Activated CD8-positive, alpha-beta T cell treated with anti-CD3 and anti-CD28 coated beads for 36 hours (primary cell): ENCODE measurements around the gene ABITRAM. TPM values are rescaled to one million over a fixed set of nuclear protein-coding genes. Genes with fewer than 3 reads are reported as not detected.
"Not testable (repeated sequence)": the region's sequence is repeated elsewhere in the genome, so short reads cannot be mapped to it uniquely, and the experiment has no call there.

ENCODE experiments used
- ATAC-seq: fragments of 200-7000 bp; cut with Tn5 transposase; one replicate; pipeline ENCODE4 v1.10.0; 2021; ENCODE audit warnings: mild to moderate bottlenecking, moderate library complexity
- CTCF ChIA-PET: fragments of 350-600 bp; sonication (Branson Sonifier 250); formaldehyde crosslinking; loops from one replicate; lab custom pipeline; 2021; ENCODE audit warnings: antibody characterized with exemption; lab: Charles Lee
- POLR2A ChIA-PET: fragments of 350-600 bp; sonication (Branson Sonifier 250); formaldehyde crosslinking; loops from one replicate; lab custom pipeline; 2021; ENCODE audit warnings: antibody characterized with exemption; lab: Charles Lee
- DNase-seq: peaks from one replicate; pipeline ENCODE4 v3.0.0-alpha.2; 2020
- H3K27ac Mint-ChIP-seq: one replicate; pipeline ENCODE4 v1.8.0; 2021; ENCODE audit warnings: mild to moderate bottlenecking, mixed read lengths
- H3K27me3 Mint-ChIP-seq: one replicate; pipeline ENCODE4 v1.8.0; 2021; ENCODE audit warnings: mixed read lengths
- H3K36me3 Mint-ChIP-seq: one replicate; pipeline ENCODE4 v1.8.0; 2021; ENCODE audit warnings: low read depth, mixed read lengths
- H3K4me1 Mint-ChIP-seq: one replicate; pipeline ENCODE4 v1.8.0; 2021; ENCODE audit warnings: low read depth, mixed read lengths
- H3K4me3 Mint-ChIP-seq: one replicate; pipeline ENCODE4 v1.8.0; 2021; ENCODE audit warnings: mild to moderate bottlenecking, moderate library complexity, mixed read lengths
- H3K9me3 Mint-ChIP-seq: one replicate; pipeline ENCODE4 v1.8.0; 2021; ENCODE audit warnings: mixed read lengths
- intact Hi-C: fragments of 100-400 bp; cut with micrococcal nuclease; formaldehyde crosslinking; loops from one replicate; pipeline ENCODE4 v1.10.0; 2022
- total RNA-seq, 2 experiments: library from RNA; stranded (reverse); gene quantifications; one replicate each; pipeline ENCODE4 v1.2.3, GENCODE V29; 2021
- TF ChIP-seq, protein P1 (sequence below): fragments of 200-600 bp; IDR thresholded peaks from one replicate; pipeline ENCODE4 v1.8.0; 2022; ENCODE audit warnings: antibody characterized with exemption, mild to moderate bottlenecking

The ABITRAM gene
- total RNA-seq, 2 experiments from 2014 or later, result 7.9 to 8.9 TPM

DNA sequence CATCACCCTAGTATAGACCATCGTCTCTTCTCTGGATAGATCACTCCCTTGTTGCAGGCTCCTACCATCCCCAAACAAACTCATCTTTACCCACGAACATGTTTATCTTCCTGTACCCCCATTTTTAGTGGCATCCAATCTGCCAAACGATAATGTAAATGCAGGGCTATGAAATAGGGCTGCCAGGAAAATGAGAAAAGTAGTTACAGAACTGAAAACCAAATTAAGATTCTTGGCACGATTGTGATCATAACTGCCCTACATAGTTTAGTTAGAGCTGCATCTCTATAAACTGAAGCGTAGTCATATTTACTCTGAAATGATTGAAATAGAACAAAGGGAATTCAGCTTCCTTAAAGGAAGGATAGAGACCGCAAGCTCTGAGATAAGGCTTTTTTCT lies 26.1 kb downstream of the ABITRAM start:
- POLR2A ChIA-PET, result no interaction called here
- Mint-ChIP-seq H3K36me3 (no peaks in the 10 kb centered on the region), H3K4me3 (no peak overlapping the region), H3K9me3 (no peaks in the 10 kb centered on the region), H3K27ac (no peak overlapping the region), H3K27me3 (no peaks in the 10 kb centered on the region), H3K4me1 (no peaks in the 10 kb centered on the region)
- no peak for DNase-seq
- no peak for ATAC-seq
- TF ChIP-seq, protein P1, sequence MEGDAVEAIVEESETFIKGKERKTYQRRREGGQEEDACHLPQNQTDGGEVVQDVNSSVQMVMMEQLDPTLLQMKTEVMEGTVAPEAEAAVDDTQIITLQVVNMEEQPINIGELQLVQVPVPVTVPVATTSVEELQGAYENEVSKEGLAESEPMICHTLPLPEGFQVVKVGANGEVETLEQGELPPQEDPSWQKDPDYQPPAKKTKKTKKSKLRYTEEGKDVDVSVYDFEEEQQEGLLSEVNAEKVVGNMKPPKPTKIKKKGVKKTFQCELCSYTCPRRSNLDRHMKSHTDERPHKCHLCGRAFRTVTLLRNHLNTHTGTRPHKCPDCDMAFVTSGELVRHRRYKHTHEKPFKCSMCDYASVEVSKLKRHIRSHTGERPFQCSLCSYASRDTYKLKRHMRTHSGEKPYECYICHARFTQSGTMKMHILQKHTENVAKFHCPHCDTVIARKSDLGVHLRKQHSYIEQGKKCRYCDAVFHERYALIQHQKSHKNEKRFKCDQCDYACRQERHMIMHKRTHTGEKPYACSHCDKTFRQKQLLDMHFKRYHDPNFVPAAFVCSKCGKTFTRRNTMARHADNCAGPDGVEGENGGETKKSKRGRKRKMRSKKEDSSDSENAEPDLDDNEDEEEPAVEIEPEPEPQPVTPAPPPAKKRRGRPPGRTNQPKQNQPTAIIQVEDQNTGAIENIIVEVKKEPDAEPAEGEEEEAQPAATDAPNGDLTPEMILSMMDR, result no peak
- CTCF ChIA-PET, result no interaction called here
- intact Hi-C loops, result no loop called here

DNA sequence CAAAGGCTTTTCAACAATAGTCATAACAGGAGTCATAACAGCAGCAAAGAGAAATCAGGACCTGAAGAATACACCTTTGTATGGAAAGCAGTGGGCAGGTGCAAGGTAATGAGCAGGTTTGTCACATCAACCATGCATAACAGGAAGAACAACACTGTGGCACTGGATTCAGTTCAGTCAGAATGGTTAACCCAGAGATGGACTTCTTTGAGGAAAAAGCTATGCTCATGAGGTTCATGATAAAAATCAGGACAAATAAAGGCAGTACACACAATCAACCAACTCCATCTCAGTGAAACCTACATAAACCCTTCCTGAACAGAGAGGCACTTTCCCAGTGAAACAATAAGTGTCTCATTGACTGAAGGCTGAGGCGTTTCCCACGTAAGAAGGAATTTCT lies 27.0 kb downstream of the ABITRAM start:
- H3K4me1 Mint-ChIP-seq, result no peaks in the 10 kb centered on the region
- no peak for ATAC-seq
- H3K4me3 Mint-ChIP-seq, result no peak overlapping the region

DNA sequence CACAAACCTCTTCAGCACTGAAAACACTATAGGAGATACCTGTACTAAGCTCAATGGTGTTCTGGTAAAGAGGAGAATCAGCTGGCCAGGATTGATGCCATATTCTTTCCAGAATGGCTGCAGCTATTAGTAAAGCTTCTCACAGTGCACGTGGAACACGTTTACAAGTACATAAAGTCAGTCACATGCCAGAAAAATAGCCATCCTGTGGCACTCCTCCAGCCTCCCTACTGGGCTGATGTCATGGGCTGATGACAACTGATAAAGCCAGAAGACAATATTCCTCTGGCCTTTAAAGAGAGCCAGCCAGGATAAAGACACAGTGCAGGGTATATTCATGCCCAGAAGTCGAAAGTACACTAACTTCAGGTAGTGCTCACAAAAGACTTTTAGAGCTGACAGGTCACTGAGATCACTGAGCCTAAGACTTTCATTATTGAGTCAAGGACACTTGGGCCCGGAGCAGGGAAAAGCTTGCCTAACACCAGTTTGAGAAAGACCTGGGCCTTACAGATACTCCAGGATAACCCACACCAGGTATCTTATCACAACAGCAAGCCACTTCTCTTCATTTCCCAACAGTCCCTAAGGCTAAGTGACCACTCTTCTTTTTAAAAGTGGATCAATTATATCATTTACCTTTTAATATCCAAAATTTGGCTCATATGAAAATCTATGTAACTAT lies 29.4 kb downstream of the ABITRAM start:
- DNase-seq (no peak), ATAC-seq (no peak)
- ChIA-PET POLR2A (no interaction called here), CTCF (interaction anchor here (1.6 kb wide), 1 partner anchor 10 kb away, joined by 9 read pairs; no protein-coding TSS in a partner anchor)
- TF ChIP-seq, protein P1, result no peak
- Mint-ChIP-seq H3K4me1 (no peaks in the 10 kb centered on the region), H3K27me3 (no peaks in the 10 kb centered on the region), H3K27ac (no peak overlapping the region), H3K4me3 (no peak overlapping the region), H3K36me3 (no peaks in the 10 kb centered on the region), H3K9me3 (no peaks in the 10 kb centered on the region)
- intact Hi-C loops, result no loop called here

More for the DNA sequence above, 27.0 kb downstream of the ABITRAM start:
- Mint-ChIP-seq H3K9me3 (no peaks in the 10 kb centered on the region), H3K36me3 (no peaks in the 10 kb centered on the region), H3K27me3 (no peaks in the 10 kb centered on the region), H3K27ac (no peak overlapping the region)
- no peak for DNase-seq
- POLR2A ChIA-PET, result no interaction called here
- intact Hi-C loops, result no loop called here
- TF ChIP-seq, protein P1, result no peak
- CTCF ChIA-PET, result no interaction called here

DNA sequence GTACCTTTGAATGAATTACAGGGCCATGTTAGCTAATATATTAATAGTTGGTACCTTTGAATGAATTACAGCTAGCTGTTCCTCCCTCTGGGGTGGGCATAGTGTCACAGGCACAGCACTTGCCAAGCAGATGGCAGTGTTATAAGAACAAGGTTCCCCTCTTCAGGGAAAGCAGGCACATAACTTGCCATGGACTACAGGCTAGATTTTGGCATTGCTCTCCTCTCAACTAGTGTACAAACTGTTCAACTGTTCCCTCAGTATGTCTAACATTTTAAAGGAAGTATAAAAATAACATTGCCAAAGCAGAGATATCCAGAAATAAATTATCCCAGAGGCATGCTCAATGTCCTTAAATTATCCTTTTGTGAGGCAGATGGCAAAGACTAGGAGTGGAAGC lies 33.7 kb downstream of the ABITRAM start:
- Mint-ChIP-seq H3K9me3 (peaks cover 7% of the 10 kb centered on the region), H3K27ac (no peak overlapping the region), H3K36me3 (peaks cover 11% of the 10 kb centered on the region), H3K4me1 (no peaks in the 10 kb centered on the region), H3K4me3 (no peak overlapping the region), H3K27me3 (no peaks in the 10 kb centered on the region)
- TF ChIP-seq, protein P1, result no peak
- intact Hi-C loops, result no loop called here
- ChIA-PET CTCF (no interaction called here), POLR2A (no interaction called here)
- DNase-seq (no peak), ATAC-seq (no peak)

DNA sequence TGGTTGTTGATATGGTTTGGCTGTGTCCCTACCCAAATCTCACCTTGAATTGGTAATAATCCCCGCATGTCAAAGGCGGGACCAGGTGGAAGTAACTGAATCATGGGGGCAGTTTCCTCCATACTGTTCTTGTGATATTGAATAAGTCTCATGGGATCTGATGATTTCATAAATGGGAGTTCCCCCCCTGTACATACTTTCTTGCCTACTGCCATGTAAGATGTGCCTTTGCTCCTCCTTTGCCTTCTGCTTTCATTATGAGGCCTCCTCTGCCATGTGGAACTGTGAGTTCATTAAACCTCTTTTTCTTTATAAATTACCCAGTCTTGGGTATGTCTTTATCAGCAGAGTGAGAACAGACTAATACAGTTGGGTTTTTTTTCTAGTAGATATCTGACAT lies 37.2 kb downstream of the ABITRAM start:
- DNase-seq, H3K27me3 Mint-ChIP-seq, H3K9me3 Mint-ChIP-seq, intact Hi-C loops, ATAC-seq, H3K27ac Mint-ChIP-seq, POLR2A ChIA-PET, H3K4me3 Mint-ChIP-seq, H3K4me1 Mint-ChIP-seq: not testable (repeated sequence)
- peaks cover 11% of the 10 kb centered on the region for H3K36me3 Mint-ChIP-seq
- CTCF ChIA-PET, result interaction anchor here (0.8 to 1.5 kb wide), 2 partner anchors 12 to 57 kb away, joined by 3 read pairs; no protein-coding TSS in a partner anchor
